WTC11 (cell line): ENCODE measurements around the gene CAPRIN1. TPM values are rescaled to one million over a fixed set of nuclear protein-coding genes. Genes with fewer than 3 reads are reported as not detected.

Experiments used
- ATAC-seq: fragments of 200-7000 bp; cut with Tn5 transposase; 2 replicates; pipeline ENCODE4 v1.10.0; 2021; ENCODE audit warnings: mild to moderate bottlenecking, moderate library complexity
- CTCF ChIA-PET: fragments of 300-600 bp; sonication (Branson Sonifier 250); formaldehyde crosslinking; loops from one replicate; lab custom pipeline; 2021; ENCODE audit warnings: antibody characterized with exemption; lab: Charles Lee
- POLR2A ChIA-PET: fragments of 350-600 bp; sonication (Branson Sonifier 250); formaldehyde crosslinking; loops from one replicate; lab custom pipeline; 2021; ENCODE audit warnings: antibody characterized with exemption; lab: Charles Lee
- DNase-seq: peaks from one replicate; pipeline ENCODE4 v3.0.0; 2021; ENCODE audit warnings: low spot score
- H3K27ac Mint-ChIP-seq: 2 replicates; pipeline ENCODE4 v1.8.0; 2021; ENCODE audit warnings: mixed read lengths
- H3K27me3 Mint-ChIP-seq: 2 replicates; pipeline ENCODE4 v1.8.0; 2021; ENCODE audit warnings: low read depth, mild to moderate bottlenecking, moderate library complexity, mixed read lengths
- H3K36me3 Mint-ChIP-seq: 2 replicates; pipeline ENCODE4 v1.8.0; 2021; ENCODE audit warnings: mixed read lengths
- H3K4me1 Mint-ChIP-seq: 2 replicates; pipeline ENCODE4 v1.8.0; 2022; ENCODE audit warnings: mixed read lengths
- H3K4me3 Mint-ChIP-seq: 2 replicates; pipeline ENCODE4 v1.8.0; 2021; ENCODE audit warnings: mild to moderate bottlenecking, moderate library complexity, mixed read lengths
- H3K9me3 Mint-ChIP-seq: 2 replicates; pipeline ENCODE4 v1.8.0; 2021; ENCODE audit warnings: mixed read lengths
- ESRRA ChIP-seq: sonication (generic); formaldehyde crosslinking; IDR thresholded peaks from 2 replicates; pipeline ENCODE4 v1.8.1; 2022; ENCODE audit warnings: mild to moderate bottlenecking, missing genetic modification reagents, borderline replicate concordance
- GTF2I ChIP-seq: fragments of 250-450 bp; sonication (Bioruptor Pico); conservative IDR thresholded peaks from 2 replicates; pipeline ENCODE4 v1.4.0; 2021; ENCODE audit warnings: mild to moderate bottlenecking
- HMGA2 ChIP-seq: fragments of 250-450 bp; sonication (Bioruptor Pico); IDR thresholded peaks from 2 replicates; pipeline ENCODE4 v1.4.0; 2021; ENCODE audit warnings: mild to moderate bottlenecking, moderate library complexity
- NR1H2 ChIP-seq: sonication (generic); formaldehyde crosslinking; IDR thresholded peaks from 2 replicates; pipeline ENCODE4 v1.9.0; 2021; ENCODE audit warnings: mild to moderate bottlenecking, moderate library complexity, missing genetic modification reagents
- NR3C1 ChIP-seq: sonication (generic); formaldehyde crosslinking; conservative IDR thresholded peaks from 2 replicates; pipeline ENCODE4 v1.8.1; 2023; ENCODE audit warnings: low read depth, mild to moderate bottlenecking, missing genetic modification reagents
- OVOL2 ChIP-seq: fragments of 250-450 bp; sonication (Bioruptor Pico); IDR thresholded peaks from 2 replicates; pipeline ENCODE4 v1.9.0; 2021; ENCODE audit warnings: mild to moderate bottlenecking, borderline replicate concordance
- RELA ChIP-seq: sonication (generic); formaldehyde crosslinking; IDR thresholded peaks from 2 replicates; pipeline ENCODE4 v1.8.1; 2022; ENCODE audit warnings: missing genetic modification reagents, mild to moderate bottlenecking, borderline replicate concordance
- TCF7 ChIP-seq: sonication (generic); formaldehyde crosslinking; IDR thresholded peaks from 2 replicates; pipeline ENCODE4 v1.8.0; 2022; ENCODE audit warnings: mild to moderate bottlenecking, low read depth, missing genetic modification reagents, moderate library complexity
- TEAD4 ChIP-seq: sonication (generic); formaldehyde crosslinking; IDR thresholded peaks from 2 replicates; pipeline ENCODE4 v1.8.0; 2022; ENCODE audit warnings: mild to moderate bottlenecking, missing genetic modification reagents
- ZBTB21 ChIP-seq: sonication (generic); formaldehyde crosslinking; IDR thresholded peaks from 2 replicates; pipeline ENCODE4 v1.8.1; 2023; ENCODE audit warnings: mild to moderate bottlenecking, missing genetic modification reagents, borderline replicate concordance
- ZNF232 ChIP-seq: sonication (generic); formaldehyde crosslinking; IDR thresholded peaks from 2 replicates; pipeline ENCODE4 v1.8.0; 2022; ENCODE audit warnings: mild to moderate bottlenecking, missing genetic modification reagents
- total RNA-seq: library from RNA; stranded (reverse); gene quantifications from 3 replicates; pipeline ENCODE4 v1.2.3, GENCODE V29; 2021
- TF ChIP-seq, protein P1 (sequence below): sonication (generic); formaldehyde crosslinking; IDR thresholded peaks from 2 replicates; pipeline ENCODE4 v1.8.1; 2022; ENCODE audit warnings: mild to moderate bottlenecking, moderate library complexity, missing genetic modification reagents
- TF ChIP-seq, protein P2 (sequence below): sonication (generic); formaldehyde crosslinking; IDR thresholded peaks from 2 replicates; pipeline ENCODE4 v1.8.1; 2023; ENCODE audit warnings: mild to moderate bottlenecking, missing genetic modification reagents
- TF ChIP-seq, protein P3 (sequence below): sonication (generic); formaldehyde crosslinking; IDR thresholded peaks from 2 replicates; pipeline ENCODE4 v1.8.0; 2022; ENCODE audit warnings: mild to moderate bottlenecking, missing genetic modification reagents
- TF ChIP-seq, protein P4 (sequence below): sonication (generic); formaldehyde crosslinking; IDR thresholded peaks from 2 replicates; pipeline ENCODE4 v1.8.0; 2022; ENCODE audit warnings: mild to moderate bottlenecking, missing genetic modification reagents
- TF ChIP-seq, protein P5 (sequence below): sonication (generic); formaldehyde crosslinking; IDR thresholded peaks from 2 replicates; pipeline ENCODE4 v1.8.1; 2023; ENCODE audit warnings: mild to moderate bottlenecking, missing genetic modification reagents, moderate library complexity

Gene CAPRIN1
- total RNA-seq, 1 experiment from 2014 or later: 288 TPM

DNA sequence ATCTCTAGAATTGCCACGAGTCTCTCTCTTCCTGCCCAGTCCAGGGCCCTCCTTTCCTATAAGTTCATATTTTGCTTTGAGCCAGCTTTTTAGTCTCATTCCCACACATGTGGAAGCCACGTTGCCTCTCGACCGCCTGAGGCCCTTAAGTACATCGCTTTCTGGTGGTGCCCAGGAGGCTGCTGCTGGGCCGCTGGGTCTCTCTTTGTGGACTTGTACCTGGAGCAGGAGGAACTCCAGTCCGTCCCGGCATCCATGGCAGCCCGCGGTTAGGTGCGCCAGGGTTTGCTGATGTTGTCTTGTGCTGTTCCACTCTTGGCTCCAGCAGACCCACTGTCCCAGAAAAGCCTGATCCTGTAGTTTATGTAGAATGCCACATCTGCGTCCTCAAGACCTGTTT lies 94.9 kb downstream of the CAPRIN1 start:
- H3K27ac Mint-ChIP-seq: no peak overlapping the region
- no peaks in the 10 kb centered on the region for H3K4me1 Mint-ChIP-seq
- no peak for DNase-seq
- no peak overlapping the region for H3K4me3 Mint-ChIP-seq
- H3K9me3 Mint-ChIP-seq: no peaks in the 10 kb centered on the region
- no peak for ATAC-seq
- no peak for TF ChIP-seq RELA (CRISPR knock-in tag)
- ChIA-PET CTCF (no interaction called here), POLR2A (interaction anchor here (0.6 kb wide), 1 partner anchor 10 kb away, joined by 4 read pairs; no protein-coding TSS in a partner anchor)
- H3K36me3 Mint-ChIP-seq: peaks cover 57% of the 10 kb centered on the region
- H3K27me3 Mint-ChIP-seq: no peaks in the 10 kb centered on the region

DNA sequence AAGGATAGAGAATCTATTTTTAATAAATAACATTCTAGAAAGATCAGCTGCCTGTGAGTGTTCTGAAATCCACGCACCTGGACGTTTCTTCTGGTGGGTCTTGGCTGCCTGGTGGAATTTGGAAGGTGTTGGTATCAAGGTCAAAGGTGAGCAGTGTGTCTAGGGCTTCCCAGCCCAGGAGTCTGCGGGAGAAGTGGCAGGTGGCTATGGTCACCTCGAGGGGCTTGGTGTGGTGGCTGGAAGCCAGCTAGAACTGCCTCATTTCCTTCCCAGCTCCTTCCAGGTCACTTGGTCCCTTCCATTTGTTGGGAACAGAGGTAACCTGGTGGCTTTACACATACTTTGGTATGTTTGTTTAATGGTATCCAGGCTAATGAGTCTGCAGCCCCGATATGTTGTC lies 95.3 kb downstream of the CAPRIN1 start:
- no peaks in the 10 kb centered on the region for H3K27me3 Mint-ChIP-seq
- TF ChIP-seq, protein P1, sequence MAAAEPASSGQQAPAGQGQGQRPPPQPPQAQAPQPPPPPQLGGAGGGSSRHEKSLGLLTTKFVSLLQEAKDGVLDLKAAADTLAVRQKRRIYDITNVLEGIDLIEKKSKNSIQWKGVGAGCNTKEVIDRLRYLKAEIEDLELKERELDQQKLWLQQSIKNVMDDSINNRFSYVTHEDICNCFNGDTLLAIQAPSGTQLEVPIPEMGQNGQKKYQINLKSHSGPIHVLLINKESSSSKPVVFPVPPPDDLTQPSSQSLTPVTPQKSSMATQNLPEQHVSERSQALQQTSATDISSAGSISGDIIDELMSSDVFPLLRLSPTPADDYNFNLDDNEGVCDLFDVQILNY (CRISPR knock-in tag): no peak
- no peak for TF ChIP-seq TEAD4 (CRISPR knock-in tag)
- TF ChIP-seq, protein P2, sequence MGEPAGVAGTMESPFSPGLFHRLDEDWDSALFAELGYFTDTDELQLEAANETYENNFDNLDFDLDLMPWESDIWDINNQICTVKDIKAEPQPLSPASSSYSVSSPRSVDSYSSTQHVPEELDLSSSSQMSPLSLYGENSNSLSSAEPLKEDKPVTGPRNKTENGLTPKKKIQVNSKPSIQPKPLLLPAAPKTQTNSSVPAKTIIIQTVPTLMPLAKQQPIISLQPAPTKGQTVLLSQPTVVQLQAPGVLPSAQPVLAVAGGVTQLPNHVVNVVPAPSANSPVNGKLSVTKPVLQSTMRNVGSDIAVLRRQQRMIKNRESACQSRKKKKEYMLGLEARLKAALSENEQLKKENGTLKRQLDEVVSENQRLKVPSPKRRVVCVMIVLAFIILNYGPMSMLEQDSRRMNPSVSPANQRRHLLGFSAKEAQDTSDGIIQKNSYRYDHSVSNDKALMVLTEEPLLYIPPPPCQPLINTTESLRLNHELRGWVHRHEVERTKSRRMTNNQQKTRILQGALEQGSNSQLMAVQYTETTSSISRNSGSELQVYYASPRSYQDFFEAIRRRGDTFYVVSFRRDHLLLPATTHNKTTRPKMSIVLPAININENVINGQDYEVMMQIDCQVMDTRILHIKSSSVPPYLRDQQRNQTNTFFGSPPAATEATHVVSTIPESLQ (CRISPR knock-in tag): no peak
- TF ChIP-seq, protein P3, sequence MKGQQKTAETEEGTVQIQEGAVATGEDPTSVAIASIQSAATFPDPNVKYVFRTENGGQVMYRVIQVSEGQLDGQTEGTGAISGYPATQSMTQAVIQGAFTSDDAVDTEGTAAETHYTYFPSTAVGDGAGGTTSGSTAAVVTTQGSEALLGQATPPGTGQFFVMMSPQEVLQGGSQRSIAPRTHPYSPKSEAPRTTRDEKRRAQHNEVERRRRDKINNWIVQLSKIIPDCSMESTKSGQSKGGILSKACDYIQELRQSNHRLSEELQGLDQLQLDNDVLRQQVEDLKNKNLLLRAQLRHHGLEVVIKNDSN (CRISPR knock-in tag): no peak
- TF ChIP-seq NR1H2 (CRISPR knock-in tag): no peak
- TF ChIP-seq, protein P4, sequence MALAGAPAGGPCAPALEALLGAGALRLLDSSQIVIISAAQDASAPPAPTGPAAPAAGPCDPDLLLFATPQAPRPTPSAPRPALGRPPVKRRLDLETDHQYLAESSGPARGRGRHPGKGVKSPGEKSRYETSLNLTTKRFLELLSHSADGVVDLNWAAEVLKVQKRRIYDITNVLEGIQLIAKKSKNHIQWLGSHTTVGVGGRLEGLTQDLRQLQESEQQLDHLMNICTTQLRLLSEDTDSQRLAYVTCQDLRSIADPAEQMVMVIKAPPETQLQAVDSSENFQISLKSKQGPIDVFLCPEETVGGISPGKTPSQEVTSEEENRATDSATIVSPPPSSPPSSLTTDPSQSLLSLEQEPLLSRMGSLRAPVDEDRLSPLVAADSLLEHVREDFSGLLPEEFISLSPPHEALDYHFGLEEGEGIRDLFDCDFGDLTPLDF (CRISPR knock-in tag): no peak
- TF ChIP-seq HMGA2 (CRISPR knock-in tag): no peak
- no peak for TF ChIP-seq ESRRA (CRISPR knock-in tag)
- TF ChIP-seq TCF7: no peak
- POLR2A ChIA-PET: interaction anchor here (0.6 kb wide), 1 partner anchor 10 kb away, joined by 4 read pairs; no protein-coding TSS in a partner anchor
- H3K36me3 Mint-ChIP-seq: peaks cover 52% of the 10 kb centered on the region
- no peaks in the 10 kb centered on the region for H3K4me1 Mint-ChIP-seq
- CTCF ChIA-PET: no interaction called here
- DNase-seq (no peak), ATAC-seq (no peak)
- H3K27ac Mint-ChIP-seq: no peak overlapping the region
- H3K4me3 Mint-ChIP-seq: no peak overlapping the region
- no peaks in the 10 kb centered on the region for H3K9me3 Mint-ChIP-seq

DNA sequence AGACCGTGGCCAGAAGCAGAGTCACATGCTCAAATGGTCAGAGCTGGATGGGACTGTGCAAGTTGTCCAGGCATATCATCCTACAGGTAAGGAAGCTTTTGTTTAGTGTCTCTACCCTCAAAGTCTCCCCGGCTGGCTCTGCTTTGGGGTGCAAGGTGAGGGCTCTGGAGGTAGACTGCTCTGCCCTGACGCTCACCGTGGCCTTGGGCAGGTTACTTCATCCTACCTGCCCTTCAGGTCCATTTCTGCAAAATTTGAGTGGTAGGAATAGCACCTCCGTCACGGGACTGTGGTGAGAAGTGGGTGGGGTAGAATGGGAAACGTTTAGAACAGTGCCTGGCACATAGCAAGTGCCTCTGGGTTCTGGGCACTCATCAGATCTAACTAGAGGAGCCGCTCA lies 96.0 kb downstream of the CAPRIN1 start:
- TF ChIP-seq, protein P4 (CRISPR knock-in tag): no peak
- TF ChIP-seq ZBTB21 (CRISPR knock-in tag) (no peak), NR3C1 (CRISPR knock-in tag) (no peak), ZNF232 (CRISPR knock-in tag) (no peak), OVOL2 (CRISPR knock-in tag) (no peak), GTF2I (no peak), NR1H2 (CRISPR knock-in tag) (no peak)
- TF ChIP-seq, protein P5, sequence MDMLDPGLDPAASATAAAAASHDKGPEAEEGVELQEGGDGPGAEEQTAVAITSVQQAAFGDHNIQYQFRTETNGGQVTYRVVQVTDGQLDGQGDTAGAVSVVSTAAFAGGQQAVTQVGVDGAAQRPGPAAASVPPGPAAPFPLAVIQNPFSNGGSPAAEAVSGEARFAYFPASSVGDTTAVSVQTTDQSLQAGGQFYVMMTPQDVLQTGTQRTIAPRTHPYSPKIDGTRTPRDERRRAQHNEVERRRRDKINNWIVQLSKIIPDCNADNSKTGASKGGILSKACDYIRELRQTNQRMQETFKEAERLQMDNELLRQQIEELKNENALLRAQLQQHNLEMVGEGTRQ (CRISPR knock-in tag): no peak
- Mint-ChIP-seq H3K9me3 (no peaks in the 10 kb centered on the region), H3K36me3 (peaks cover 46% of the 10 kb centered on the region), H3K4me1 (no peaks in the 10 kb centered on the region), H3K4me3 (no peak overlapping the region), H3K27ac (no peak overlapping the region), H3K27me3 (no peaks in the 10 kb centered on the region)
- DNase-seq (no peak), ATAC-seq (no peak)
- ChIA-PET CTCF (interaction anchor here (0.8 kb wide), 1 partner anchor 208 kb away, joined by 3 read pairs; no protein-coding TSS in a partner anchor), POLR2A (no interaction called here)
